ENCODE results near the gene PLEKHA3.

Gene PLEKHA3

GRCh38 chr2:178473373-178473772 lies 6.9 kb upstream of the PLEKHA3 start:
- no peak for TF ChIP-seq CTCF (IDR thresholded peaks at IDR 0.05; ENCODE audit: low read length, missing control alignments)
- no peak for DNase-seq (ENCODE audit: low read depth)
- no peak overlapping the region for H3K4me3 ChIP-seq (replicated peaks; ENCODE audit: low read depth, low read length)

DNA sequence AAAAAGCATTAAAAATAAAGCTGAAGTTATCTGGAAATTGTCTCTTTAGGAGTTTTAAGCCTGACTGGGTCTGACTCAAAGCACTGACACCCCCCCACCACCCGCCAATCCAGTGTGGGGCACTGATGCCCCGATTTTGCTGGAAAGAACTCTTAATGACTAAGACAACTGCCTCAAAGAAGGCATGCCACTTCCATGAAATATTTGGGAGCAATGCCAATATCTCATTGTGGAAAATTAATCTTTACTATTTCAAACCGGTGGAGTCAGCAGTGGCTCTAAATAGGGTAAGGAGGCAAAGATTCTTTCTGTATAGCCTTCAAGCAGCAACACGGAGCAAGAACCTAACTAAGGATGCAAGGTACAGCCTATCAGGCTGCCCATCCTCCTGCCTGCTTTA lies 6.3 kb upstream of the PLEKHA3 start:
- DNase-seq (ENCODE audit: low read depth) = peak; percentile 43
- TF ChIP-seq CTCF (IDR thresholded peaks at IDR 0.05; ENCODE audit: low read length, missing control alignments) = no peak
- H3K4me3 ChIP-seq (replicated peaks; ENCODE audit: low read depth, low read length) = no peak overlapping the region

DNA sequence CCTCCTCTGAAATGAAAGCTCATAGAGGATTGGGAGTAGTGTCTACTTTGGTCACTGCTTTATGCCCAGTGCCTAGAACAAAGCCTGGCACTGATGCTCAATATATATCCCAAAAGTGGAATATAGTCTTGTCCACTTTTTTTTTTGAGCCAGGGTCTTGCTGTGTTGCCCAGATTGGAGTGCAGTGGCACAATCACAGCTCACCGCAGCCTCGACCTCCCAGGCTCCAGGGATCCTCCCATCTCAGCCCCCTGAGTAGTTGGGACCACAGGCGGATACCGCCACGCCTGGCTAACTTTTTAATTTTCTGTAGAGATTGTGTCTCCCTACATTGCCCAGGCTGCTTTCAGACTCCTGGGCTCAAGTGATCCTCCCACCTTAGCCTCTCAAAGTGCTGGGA lies 5.7 kb upstream of the PLEKHA3 start:
- DNase-seq (ENCODE audit: low read depth) = no peak
- no peak overlapping the region for H3K4me3 ChIP-seq (replicated peaks; ENCODE audit: low read depth, low read length)
- TF ChIP-seq CTCF (IDR thresholded peaks at IDR 0.05; ENCODE audit: low read length, missing control alignments) = no peak

- H3K4me3 ChIP-seq (replicated peaks; ENCODE audit: low read depth, low read length) = no peak overlapping the region
- TF ChIP-seq CTCF (IDR thresholded peaks at IDR 0.05; ENCODE audit: low read length, missing control alignments) = no peak
- DNase-seq (ENCODE audit: low read depth) = no peak
These were observed 3.8 kb upstream of the PLEKHA3 start for GRCh38 chr2:178476477-178476876.

DNA sequence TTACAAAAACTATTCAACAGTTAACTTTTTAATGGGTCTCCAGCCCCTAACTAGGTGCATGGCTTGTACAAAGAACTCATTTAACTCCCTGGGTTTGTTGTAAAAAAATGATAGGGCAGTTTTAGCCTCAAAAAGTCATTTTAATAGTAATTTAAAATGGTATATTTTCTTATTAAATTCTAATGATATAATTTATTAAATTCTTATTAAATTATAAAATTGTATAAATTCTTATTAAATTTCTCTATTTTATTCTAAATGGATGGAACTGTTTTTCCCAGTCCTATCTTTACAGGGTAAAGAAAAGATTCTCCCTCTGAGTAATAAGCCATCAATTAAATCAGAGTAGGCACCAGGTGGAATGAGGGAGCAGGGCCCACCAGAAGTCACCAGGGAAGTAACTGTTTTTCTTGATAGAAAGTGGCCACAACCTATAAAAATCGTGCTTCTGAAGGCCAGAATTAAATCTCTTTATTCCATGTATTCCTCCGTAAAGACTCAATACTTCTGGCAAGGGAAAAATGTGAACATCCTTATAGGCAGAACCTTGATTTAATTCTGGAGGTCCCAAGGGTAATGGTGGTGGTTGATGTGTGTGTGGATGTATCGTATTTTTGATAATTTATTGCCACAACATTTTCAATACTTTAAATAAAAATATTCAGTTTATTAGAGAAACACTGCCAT lies 2.7 kb upstream of the PLEKHA3 start:
- no peak for DNase-seq (ENCODE audit: low read depth)
- H3K4me3 ChIP-seq (replicated peaks; ENCODE audit: low read depth, low read length) = peak overlapping the region; percentile 71

GRCh38 chr2:178478130-178478438 lies 2.2 kb upstream of the PLEKHA3 start:
- no peak for TF ChIP-seq CTCF (IDR thresholded peaks at IDR 0.05; ENCODE audit: low read length, missing control alignments)
- peak; percentile 32 for DNase-seq (ENCODE audit: low read depth)

More for the DNA sequence above, 2.7 kb upstream of the PLEKHA3 start:
- TF ChIP-seq CTCF (IDR thresholded peaks at IDR 0.05; ENCODE audit: low read length, missing control alignments) = no peak

More at GRCh38 chr2:178478130-178478438, 2.2 kb upstream of the PLEKHA3 start:
- peak overlapping the region; percentile 71 for H3K4me3 ChIP-seq (replicated peaks; ENCODE audit: low read depth, low read length)
